Activated naive CD4-positive, alpha-beta T cell treated with anti-CD3 and anti-CD28 coated beads, Interleukin-2, amount 10 ng/mL, durations not matched to agents 7 days and 5 days (primary cell): ENCODE results near the gene JPH2.

ENCODE experiments used
- CTCF ChIA-PET: fragments of 350-600 bp; sonication (Branson Sonifier 250); formaldehyde crosslinking; loops from one replicate; lab custom pipeline; 2021; ENCODE audit warnings: antibody characterized with exemption; lab: Charles Lee
- DNase-seq: peaks from one replicate; pipeline ENCODE4 v3.0.0-alpha.2; 2020
- H3K27ac Mint-ChIP-seq: one replicate; pipeline ENCODE4 v1.8.0; 2021; ENCODE audit warnings: mild to moderate bottlenecking, moderate library complexity, mixed read lengths
- H3K27me3 Mint-ChIP-seq: one replicate; pipeline ENCODE4 v1.8.0; 2021; ENCODE audit warnings: mild to moderate bottlenecking, mixed read lengths
- H3K36me3 Mint-ChIP-seq: one replicate; pipeline ENCODE4 v1.8.0; 2021; ENCODE audit warnings: mixed read lengths
- H3K4me1 Mint-ChIP-seq: one replicate; pipeline ENCODE4 v1.8.0; 2021; ENCODE audit warnings: mixed read lengths
- H3K4me3 Mint-ChIP-seq: one replicate; pipeline ENCODE4 v1.8.0; 2021; ENCODE audit warnings: mild to moderate bottlenecking, moderate library complexity, mixed read lengths
- H3K9me3 Mint-ChIP-seq: one replicate; pipeline ENCODE4 v1.8.0; 2021; ENCODE audit warnings: mixed read lengths

Gene JPH2

DNA sequence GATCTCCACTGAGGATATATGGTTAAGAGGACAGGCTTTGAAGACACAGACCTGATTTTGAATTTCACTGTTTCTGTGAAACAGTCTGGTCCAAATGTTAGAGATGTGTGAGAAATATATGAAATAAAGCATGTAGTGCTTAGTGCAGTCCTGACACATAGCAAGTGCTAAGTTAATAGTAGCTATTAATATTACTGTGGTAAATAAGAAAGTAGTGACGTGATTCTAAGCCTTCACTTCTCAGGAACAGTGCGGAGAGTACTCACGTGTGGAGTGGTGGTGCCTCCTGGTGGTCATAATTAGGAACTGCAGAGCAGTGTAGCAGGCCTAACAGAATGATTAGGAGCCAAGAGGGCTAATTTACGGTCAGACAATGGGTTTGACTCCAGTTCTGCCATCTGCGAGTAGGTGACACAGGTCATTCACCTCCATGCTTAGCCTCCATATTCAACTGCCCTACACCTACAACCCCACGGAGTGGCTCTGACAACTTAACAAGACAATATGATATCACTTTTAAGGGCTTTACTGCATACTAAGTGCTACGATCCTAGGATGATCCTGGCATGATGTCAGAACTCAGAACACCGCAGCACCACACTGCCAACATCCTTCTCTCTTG is 106.2 kb downstream of the JPH2 start:
- H3K4me1 Mint-ChIP-seq = peaks cover 19% of the 10 kb centered on the region
- no peak overlapping the region for H3K4me3 Mint-ChIP-seq
- DNase-seq = peak; percentile 83
- H3K9me3 Mint-ChIP-seq = no peaks in the 10 kb centered on the region
- CTCF ChIA-PET = interaction anchor here (0.6 to 6.7 kb wide), 21 partner anchors 9 to 632 kb away, joined by 3 to 81 read pairs (median 5); no protein-coding TSS in a partner anchor
- peaks cover 23% of the 10 kb centered on the region for H3K27me3 Mint-ChIP-seq
- no peaks in the 10 kb centered on the region for H3K36me3 Mint-ChIP-seq
- no peak overlapping the region for H3K27ac Mint-ChIP-seq

DNA sequence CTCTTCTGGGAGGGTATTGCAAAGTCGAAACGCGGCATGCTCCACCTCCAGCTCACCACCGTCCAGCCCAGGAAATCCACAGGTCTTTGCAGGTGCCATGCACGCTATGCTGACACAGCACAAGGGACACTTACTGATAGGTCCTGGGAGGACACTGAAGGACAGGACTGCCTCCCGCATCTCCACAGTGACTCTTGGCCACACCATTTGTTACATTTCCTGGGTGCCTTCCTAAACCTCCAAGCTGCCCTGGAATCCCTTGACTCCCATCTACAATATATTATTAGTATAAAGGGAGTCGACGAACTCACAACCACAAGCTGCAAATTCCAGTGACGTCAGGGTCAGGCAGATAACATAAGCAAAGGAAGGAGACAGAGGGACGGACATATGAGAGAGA is 106.9 kb downstream of the JPH2 start:
- H3K27me3 Mint-ChIP-seq = peaks cover 29% of the 10 kb centered on the region
- H3K9me3 Mint-ChIP-seq = no peaks in the 10 kb centered on the region
- no peak overlapping the region for H3K4me3 Mint-ChIP-seq
- peaks cover 21% of the 10 kb centered on the region for H3K4me1 Mint-ChIP-seq
- CTCF ChIA-PET = interaction anchor here (0.6 to 6.7 kb wide), 20 partner anchors 8 to 631 kb away, joined by 3 to 81 read pairs (median 5); no protein-coding TSS in a partner anchor
- DNase-seq = no peak
- no peaks in the 10 kb centered on the region for H3K36me3 Mint-ChIP-seq
- H3K27ac Mint-ChIP-seq = no peak overlapping the region

DNA sequence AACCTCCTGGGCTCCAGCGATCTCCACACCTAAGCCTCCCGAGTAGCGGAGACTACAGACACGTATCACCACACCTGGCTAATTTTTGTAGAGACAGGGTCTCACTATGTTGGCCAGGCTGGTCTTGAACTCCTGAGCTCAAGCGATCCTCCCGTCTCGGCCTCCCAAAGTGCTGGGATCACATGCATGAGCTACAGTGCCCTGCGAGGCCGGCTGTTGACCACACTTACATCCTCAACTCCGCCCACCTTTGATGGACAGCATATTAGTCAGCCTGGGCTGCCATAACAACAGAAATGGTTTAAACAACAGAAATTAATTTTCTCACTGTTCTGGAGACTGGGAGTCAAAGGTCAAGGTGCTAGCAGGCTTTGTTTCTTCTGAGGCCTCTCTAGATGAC is 107.7 kb downstream of the JPH2 start:
- peaks cover 34% of the 10 kb centered on the region for H3K27me3 Mint-ChIP-seq
- H3K4me3 Mint-ChIP-seq = no peak overlapping the region
- no peaks in the 10 kb centered on the region for H3K36me3 Mint-ChIP-seq
- H3K4me1 Mint-ChIP-seq = peaks cover 28% of the 10 kb centered on the region
- H3K9me3 Mint-ChIP-seq = no peaks in the 10 kb centered on the region
- DNase-seq = no peak
- no peak overlapping the region for H3K27ac Mint-ChIP-seq
- CTCF ChIA-PET = interaction anchor here (0.9 to 6.7 kb wide), 8 partner anchors 10 to 630 kb away, joined by 3 to 81 read pairs (median 6); no protein-coding TSS in a partner anchor

DNA sequence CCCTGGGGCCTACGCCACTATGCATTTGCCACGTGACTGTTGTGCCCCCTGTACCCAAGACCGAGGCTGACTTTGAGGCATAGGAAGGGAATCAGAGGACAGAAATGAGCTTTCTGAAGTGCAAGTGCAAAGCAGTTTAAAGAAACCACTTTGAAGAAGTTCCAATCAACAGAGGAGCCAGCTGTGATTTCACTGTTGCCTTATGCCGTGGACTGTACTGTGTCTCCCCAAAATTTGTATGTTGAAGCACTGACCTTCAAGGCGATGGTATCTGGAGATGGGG is 111.1 kb downstream of the JPH2 start:
- H3K27me3 Mint-ChIP-seq = peaks cover 49% of the 10 kb centered on the region
- DNase-seq = no peak
- CTCF ChIA-PET = interaction anchor here (6.7 kb wide), 1 partner anchor 19 kb away, joined by 66 read pairs; no protein-coding TSS in a partner anchor
- H3K9me3 Mint-ChIP-seq = no peaks in the 10 kb centered on the region
- no peaks in the 10 kb centered on the region for H3K36me3 Mint-ChIP-seq
- H3K4me1 Mint-ChIP-seq = peaks cover 58% of the 10 kb centered on the region
- no peak overlapping the region for H3K27ac Mint-ChIP-seq
- no peak overlapping the region for H3K4me3 Mint-ChIP-seq

DNA sequence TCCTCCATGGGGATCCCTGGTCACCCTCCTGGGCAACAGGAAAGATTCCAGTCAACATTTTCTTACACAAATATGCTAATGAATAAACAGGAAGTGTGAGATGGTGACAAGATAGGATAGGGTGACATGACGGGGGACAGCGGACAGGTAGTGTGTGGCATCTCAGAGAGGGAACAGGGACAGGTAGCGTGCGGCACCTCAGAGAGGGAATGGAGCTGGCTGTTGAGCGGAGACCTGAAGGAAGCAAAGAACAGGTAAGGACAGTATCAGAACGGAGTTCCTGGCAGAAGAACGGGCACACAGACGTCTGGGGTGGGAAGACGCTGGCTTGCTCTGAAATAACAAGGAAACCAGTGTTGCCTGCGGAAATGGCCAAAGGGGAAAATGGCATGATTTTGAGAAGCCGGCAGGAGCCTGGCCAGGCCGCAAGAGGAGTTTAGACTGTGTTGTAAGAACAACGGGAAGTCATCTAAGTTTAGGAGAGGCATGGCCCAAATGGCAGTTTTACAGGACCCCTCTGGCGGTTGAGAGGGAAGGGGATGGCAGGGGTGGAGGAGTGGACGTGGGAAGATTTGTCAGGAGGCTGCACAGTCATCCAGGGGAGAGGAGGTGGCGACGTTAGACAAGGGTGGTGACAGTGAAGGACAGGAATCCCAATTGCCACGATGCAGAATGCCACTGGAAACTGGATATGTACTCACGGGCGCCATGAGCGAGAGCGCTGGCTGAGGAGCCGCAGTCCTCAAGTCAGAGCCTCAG is 111.6 kb downstream of the JPH2 start:
- no peak for DNase-seq
- Mint-ChIP-seq H3K4me3 (no peak overlapping the region), H3K36me3 (no peaks in the 10 kb centered on the region), H3K27ac (no peak overlapping the region), H3K9me3 (no peaks in the 10 kb centered on the region), H3K4me1 (peaks cover 59% of the 10 kb centered on the region), H3K27me3 (peaks cover 54% of the 10 kb centered on the region)
- CTCF ChIA-PET = interaction anchor here (6.7 kb wide), 1 partner anchor 18 kb away, joined by 66 read pairs; no protein-coding TSS in a partner anchor

DNA sequence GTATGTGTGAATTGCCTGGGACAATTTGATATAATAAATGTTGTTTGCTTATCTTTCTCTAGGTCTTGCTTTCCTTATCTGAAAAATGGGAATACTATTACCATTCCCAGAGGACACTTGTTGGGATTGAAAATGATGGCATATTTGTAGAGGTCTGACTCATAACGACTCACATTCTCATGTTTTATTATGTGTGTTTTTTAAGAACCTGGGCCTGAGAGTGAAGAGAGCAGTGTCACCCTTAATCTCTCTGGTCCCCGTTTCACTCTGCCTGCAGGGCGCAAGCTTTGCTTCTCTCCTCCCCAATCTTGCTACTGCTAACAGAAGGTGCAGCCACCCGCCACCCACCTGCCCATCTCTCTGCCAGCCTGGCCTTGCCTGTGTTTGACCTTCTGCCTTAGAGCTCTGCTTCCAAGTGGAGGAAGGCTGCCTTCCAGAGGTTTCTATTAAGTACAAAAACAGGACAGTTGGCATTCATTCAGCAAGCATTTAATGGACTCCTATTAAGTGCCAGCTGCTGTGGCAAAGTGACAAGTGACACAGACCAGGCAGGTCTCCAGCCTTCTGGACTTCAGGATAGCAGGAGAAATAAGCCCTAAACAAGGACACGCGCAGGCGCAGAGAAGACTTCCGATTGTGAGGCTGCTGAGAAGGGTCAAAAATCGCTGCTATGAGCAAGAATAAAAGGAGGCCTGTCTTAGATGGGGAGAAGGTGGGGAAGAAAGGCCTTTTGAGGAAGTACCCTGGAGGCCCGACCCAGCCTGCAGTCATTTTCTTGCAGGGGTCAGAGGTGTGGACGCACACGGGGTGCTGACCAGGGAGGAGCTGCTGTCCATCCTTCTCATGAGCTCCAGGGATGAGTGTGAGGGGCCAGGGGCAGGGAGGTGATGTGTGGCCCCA is 112.5 kb downstream of the JPH2 start:
- CTCF ChIA-PET = no interaction called here
- H3K27ac Mint-ChIP-seq = no peak overlapping the region
- H3K9me3 Mint-ChIP-seq = no peaks in the 10 kb centered on the region
- no peak overlapping the region for H3K4me3 Mint-ChIP-seq
- DNase-seq = no peak
- H3K36me3 Mint-ChIP-seq = no peaks in the 10 kb centered on the region
- H3K4me1 Mint-ChIP-seq = peaks cover 61% of the 10 kb centered on the region
- H3K27me3 Mint-ChIP-seq = peaks cover 50% of the 10 kb centered on the region

DNA sequence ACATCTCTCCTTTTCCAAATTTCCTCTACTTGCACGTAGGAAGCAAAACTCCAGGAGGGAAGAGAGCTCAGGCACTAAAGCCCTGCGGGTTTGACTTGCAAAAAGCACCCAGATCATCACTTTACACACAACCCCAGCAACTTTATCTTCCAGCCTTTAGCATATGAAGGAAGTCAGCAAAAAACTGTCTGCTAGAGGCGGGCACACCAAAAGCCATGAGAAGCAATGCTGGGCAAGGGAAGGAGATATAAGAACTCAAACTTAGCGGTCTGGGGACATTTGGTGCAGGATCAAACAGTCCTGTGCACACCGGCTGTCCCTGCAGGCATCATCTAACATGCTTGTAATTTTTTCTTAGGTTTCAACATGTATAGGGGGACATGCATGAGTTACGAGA is 113.3 kb downstream of the JPH2 start:
- Mint-ChIP-seq H3K4me3 (no peak overlapping the region), H3K4me1 (peaks cover 68% of the 10 kb centered on the region), H3K27ac (no peak overlapping the region), H3K27me3 (peaks cover 47% of the 10 kb centered on the region), H3K9me3 (no peaks in the 10 kb centered on the region), H3K36me3 (no peaks in the 10 kb centered on the region)
- CTCF ChIA-PET = no interaction called here
- no peak for DNase-seq

DNA sequence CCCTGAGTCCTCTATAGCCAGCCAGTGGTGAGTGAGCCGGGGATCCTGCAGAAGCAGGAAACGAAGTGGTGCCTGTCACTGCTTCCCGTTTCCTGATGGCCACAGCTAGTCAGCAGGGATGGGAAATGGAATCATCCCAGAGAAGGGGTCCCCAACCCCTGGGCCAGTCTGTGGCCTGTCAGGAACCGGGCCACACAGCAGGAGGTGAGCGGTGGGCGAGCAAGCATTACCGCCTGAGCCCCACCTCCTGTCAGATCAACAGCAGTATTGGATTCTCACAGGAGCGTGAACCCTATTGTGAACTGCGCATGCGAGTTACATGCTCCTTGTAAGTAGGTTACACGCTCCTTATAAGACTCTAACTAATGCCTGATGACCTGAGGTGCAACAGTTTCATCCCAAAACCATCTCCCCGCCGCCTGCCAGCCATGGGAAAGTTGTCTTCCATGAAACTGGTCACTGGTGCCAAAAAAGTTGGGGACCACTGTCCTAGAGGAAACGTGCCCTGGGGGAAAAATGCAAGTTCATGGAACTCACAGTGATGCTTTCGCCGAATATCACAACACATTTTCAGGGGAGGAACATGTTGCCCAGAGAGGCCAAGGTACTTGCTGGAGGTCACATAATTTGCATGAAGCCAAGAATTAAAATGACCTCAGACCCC is 113.8 kb downstream of the JPH2 start:
- CTCF ChIA-PET = no interaction called here
- peaks cover 46% of the 10 kb centered on the region for H3K27me3 Mint-ChIP-seq
- no peak overlapping the region for H3K27ac Mint-ChIP-seq
- no peak for DNase-seq
- peaks cover 68% of the 10 kb centered on the region for H3K4me1 Mint-ChIP-seq
- H3K4me3 Mint-ChIP-seq = no peak overlapping the region
- H3K36me3 Mint-ChIP-seq = no peaks in the 10 kb centered on the region
- no peaks in the 10 kb centered on the region for H3K9me3 Mint-ChIP-seq

DNA sequence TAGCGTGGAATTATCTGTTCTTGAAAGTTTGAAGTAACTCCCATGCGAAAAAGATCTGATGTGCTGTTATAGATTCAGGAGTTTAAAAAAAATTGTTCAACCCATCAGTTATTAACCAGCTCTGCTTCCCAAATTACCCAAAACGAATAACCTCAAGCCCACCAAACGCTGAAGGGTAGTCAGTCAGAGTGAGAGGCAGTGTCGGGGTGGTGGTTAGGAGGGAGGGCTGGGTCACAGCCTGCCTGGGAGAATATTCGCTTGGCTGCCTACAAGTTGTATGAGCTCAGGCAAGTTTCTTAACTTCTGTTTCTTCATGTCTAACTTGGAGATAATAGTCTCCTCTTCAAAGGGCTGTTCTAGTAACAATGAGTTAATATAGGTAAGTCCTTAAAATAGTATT is 114.6 kb downstream of the JPH2 start:
- CTCF ChIA-PET = interaction anchor here (1.4 to 5.1 kb wide), 2 partner anchors 8 to 322 kb away, joined by 5 to 28 read pairs; no protein-coding TSS in a partner anchor
- Mint-ChIP-seq H3K4me3 (no peak overlapping the region), H3K4me1 (peaks cover 74% of the 10 kb centered on the region), H3K27me3 (peaks cover 52% of the 10 kb centered on the region), H3K9me3 (no peaks in the 10 kb centered on the region), H3K36me3 (no peaks in the 10 kb centered on the region), H3K27ac (no peak overlapping the region)
- no peak for DNase-seq

DNA sequence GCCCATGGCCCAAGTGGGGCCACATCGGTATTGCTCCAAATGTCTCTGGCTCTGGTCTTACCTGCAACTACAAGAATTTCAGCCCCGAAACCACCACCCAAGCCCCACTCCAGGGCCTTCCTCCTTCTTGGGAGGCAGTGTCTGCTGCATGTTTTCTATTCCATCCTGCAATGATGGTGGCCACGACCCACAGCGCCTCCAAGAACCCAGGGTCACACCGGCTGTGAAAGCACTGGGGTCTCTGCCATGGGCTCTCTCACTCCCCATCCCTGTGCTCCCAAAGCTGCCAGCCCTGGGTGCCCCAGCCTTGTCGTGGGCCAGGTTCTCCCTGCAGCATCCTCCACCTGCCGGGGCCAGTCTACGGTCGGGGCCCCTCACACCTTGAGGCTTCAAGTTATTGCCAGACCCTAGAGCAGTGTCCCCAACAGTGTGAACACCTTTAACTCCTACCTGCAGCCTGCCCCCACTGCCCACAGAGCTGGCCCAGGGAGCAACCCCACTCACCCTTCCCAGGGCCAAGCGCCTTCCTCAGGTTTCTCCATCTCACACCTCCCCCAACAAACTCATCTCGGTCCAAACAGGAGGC is 115.4 kb downstream of the JPH2 start:
- Mint-ChIP-seq H3K4me1 (peaks cover 80% of the 10 kb centered on the region), H3K36me3 (no peaks in the 10 kb centered on the region)

DNA sequence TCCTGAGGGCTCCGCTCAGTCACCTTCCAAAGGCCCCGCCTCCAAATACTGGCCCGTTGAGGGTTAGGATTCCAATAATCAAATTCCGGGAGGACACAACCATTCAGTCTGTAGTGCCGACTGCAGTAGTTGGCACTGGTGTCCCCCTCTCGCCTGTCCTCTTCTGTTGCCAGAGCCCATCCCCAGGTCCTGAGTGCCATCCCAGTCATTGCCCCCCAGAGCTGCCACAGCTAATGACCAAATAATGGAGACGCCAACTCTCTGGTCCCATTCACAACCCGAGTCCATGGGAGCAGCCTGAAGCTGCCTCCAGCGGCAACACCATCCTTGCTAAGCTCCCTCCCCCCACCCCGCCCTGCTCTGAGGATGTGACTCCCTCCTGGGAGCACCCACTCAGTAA is 115.9 kb downstream of the JPH2 start:
- H3K27ac Mint-ChIP-seq = peak overlapping the region; percentile 100

More for the DNA sequence above, 115.4 kb downstream of the JPH2 start:
- DNase-seq = no peak
- no peaks in the 10 kb centered on the region for H3K9me3 Mint-ChIP-seq
- no peak overlapping the region for H3K4me3 Mint-ChIP-seq
- CTCF ChIA-PET = interaction anchor here (1.4 to 5.1 kb wide), 3 partner anchors 9 to 321 kb away, joined by 5 to 28 read pairs (median 11); no protein-coding TSS in a partner anchor
- H3K27me3 Mint-ChIP-seq = peaks cover 59% of the 10 kb centered on the region
- peak overlapping the region; percentile 43 for H3K27ac Mint-ChIP-seq

DNA sequence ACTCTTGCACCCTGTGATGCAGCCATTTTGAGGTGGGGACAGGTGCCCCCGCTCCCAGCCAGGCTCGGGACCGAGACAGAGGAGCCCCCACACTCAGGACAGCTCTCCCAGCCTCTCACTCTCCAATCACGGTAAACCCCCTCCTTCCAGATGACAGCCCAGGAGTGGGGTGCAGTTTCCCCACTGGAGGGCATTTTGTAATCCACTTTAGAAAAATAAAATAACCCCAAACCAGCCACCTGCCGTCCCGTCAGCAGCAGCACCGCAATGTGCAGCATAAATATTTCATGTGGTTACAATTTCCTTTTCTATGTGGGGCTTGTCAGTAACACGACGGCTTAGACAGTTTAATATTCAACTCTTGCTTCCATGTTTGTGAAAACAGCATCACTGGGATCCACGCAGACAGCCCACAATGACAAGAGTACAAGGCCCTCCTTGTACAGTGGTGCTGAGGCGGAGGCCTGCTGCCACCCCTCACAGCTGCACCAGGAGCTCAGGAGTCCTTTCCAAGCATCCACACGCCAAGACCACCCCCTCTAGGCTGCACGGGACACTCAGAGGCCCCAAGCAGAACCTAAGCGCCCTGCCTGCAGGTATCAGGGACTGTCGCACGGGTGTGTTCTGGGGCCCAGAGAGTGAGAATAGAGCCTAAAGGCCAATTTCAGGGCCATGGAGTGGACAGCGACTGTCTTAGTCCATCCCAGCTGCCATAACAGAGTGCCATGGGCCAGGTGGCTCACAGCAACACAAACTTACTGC is 116.7 kb downstream of the JPH2 start:
- peaks cover 81% of the 10 kb centered on the region for H3K4me1 Mint-ChIP-seq
- DNase-seq = peak; percentile 66
- peak overlapping the region; percentile 100 for H3K27ac Mint-ChIP-seq
- CTCF ChIA-PET = interaction anchor here (1.0 to 5.1 kb wide), 6 partner anchors 10 to 320 kb away, joined by 3 to 28 read pairs (median 8); no protein-coding TSS in a partner anchor
- no peaks in the 10 kb centered on the region for H3K9me3 Mint-ChIP-seq
- peaks cover 67% of the 10 kb centered on the region for H3K27me3 Mint-ChIP-seq
- H3K4me3 Mint-ChIP-seq = peak overlapping the region; percentile 78
- no peaks in the 10 kb centered on the region for H3K36me3 Mint-ChIP-seq

More for the DNA sequence above, 115.9 kb downstream of the JPH2 start:
- Mint-ChIP-seq H3K4me3 (no peak overlapping the region), H3K9me3 (no peaks in the 10 kb centered on the region), H3K4me1 (peaks cover 81% of the 10 kb centered on the region), H3K27me3 (peaks cover 65% of the 10 kb centered on the region), H3K36me3 (no peaks in the 10 kb centered on the region)
- CTCF ChIA-PET = interaction anchor here (1.0 to 5.1 kb wide), 4 partner anchors 9 to 321 kb away, joined by 3 to 28 read pairs (median 8); no protein-coding TSS in a partner anchor
- DNase-seq = no peak
